GM08714 (cell line): ENCODE results near the gene FAM72D.
"Not testable (repeated sequence)": the region's sequence is repeated elsewhere in the genome, so short reads cannot be mapped to it uniquely, and the experiment has no call there.

Experiments
- H3K4me3 ChIP-seq: fragments of 200-500 bp; sonication (Bioruptor generic); 2 replicates; pipeline ENCODE4 v1.5.1; 2014; ENCODE audit warnings: mild to moderate bottlenecking, low read length, inconsistent platforms

FAM72D gene

DNA sequence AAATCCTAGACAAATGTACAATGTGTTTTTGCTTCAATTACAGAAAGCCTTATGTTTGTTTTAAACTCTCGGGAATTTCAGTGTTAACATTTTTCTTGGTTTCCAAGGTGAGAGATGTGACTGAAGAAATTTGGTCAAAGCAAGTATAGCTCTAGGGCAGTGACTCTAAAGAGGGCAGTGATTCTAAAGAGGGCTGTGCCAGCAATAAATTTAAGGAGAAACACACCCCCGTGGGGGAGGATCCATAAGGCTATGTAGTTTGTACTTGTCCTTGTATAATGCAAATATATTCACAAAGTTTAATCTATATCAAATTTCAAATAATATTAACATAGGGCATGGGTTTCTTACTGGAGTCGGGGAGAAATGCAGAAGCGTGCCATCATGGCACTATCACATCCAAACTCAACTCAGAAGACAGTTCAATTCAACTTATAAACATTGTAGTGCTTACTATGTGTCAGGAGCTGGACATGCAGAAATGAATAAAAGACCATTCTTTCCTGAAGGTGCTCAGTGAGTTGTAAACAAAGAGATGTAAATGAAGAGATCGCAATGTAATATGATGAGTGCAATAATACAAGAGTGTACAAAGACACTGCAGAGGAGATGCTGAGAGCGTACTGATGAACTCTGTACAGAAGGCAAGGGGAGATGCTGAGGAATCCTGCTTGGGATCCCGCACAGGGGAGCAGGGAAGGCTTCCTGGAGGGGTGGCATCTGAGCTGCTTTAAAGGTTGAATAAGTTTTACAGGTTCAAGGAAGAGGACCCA, 13.1 kb upstream of the FAM72D start:
- H3K4me3 ChIP-seq, result not testable (repeated sequence)

DNA sequence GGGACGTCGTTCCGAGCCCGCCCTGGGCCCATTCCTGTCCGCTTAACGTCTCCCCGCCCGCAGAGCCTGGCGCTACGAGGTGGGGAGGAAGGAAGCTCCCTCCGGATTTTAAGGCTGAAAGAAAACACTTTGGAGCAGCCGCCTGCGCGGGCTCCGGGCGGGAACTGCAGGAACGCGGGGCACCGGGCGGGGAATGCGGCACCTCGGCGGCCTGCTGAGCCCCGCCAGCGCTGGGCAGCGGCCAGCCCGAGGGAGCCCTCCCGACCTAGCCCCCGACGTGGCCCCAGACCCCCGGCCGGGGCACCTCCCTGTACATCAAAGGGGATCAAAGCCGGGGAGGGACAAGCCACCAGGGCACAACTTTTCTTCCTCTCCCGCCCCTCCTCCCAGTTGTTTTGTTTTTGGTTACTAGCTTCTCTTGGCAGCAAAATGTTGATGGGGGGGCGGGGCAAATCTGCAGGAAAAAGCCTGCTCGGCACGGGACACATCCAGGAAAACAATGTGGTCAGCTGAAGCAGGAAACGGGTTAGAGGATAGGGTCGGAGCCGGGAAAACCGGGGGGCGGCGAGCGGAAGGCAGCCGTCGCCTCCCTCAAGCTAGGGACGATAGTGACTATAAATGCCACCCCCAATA, 2.1 kb upstream of the FAM72D start:
- H3K4me3 ChIP-seq, result peak overlapping the region; percentile 55; the same call in 1 of the 2 replicates

DNA sequence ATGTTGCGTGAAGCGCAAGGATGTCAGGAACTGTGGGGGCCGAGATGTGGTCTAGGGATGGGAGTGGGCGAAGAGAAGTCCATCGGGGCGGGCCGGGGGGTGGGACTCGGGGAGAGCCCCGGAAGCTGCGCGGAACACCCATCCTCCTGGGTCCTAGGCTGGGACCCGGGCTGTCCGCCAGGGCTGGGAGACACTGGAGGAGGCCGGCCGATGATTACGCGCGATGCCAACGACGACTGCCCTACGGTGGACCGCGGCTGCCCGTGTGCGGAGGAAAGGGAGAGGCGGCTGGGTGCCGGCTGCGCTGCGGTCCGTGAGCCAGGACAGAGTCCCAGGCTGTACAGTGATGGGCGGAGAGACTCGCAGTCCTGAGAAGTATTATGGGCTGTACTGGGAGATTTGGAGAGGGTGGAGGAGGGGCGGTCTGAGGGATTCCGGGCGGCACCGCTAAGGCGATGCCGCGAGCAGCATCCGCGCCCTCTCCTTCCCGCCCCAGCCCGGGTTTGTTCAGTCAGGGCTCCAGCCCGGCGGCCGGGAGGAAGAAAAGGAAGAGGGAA, 1.0 kb upstream of the FAM72D start:
- peak overlapping the region; percentile 57; the same call in 1 of the 2 replicates for H3K4me3 ChIP-seq

DNA sequence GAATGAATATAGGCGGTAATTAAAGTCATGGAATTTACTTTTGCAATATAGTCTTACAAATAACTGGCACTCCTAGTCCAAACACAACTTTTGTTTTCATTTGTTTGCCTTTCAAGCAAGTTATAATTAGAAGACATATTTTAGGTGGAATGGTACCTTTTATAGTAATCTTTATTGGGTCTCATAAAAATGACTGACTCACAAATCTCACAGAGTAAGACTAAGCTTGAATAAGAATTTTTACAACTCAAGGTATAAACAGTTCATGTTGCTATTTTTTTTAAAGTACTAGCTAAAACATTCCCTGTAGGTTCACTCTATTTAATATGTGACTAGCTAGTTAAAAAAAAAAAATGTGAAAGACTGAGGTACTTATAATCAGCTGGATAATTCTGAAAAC, 6.0 kb downstream of the FAM72D start:
- H3K4me3 ChIP-seq, result not testable (repeated sequence)

DNA sequence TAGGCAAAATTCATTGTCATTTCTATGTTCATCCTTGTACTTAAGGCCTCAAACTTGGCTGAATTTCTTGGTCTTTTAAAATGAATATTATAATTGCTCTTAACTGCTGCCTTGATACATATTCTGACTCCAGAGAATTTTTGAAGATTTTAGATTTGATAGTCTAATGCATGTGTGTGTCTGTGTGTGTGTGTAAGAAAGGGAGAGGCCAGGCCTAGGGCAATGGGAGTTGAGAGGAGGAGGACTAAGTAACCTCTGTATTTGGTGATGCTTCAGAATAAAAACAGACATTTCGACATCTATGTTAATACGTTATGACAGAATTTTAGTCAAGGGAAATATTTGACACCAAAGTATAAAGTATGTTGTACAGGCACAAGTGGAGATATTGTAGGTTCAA, 7.5 kb downstream of the FAM72D start:
- H3K4me3 ChIP-seq, result not testable (repeated sequence)

DNA sequence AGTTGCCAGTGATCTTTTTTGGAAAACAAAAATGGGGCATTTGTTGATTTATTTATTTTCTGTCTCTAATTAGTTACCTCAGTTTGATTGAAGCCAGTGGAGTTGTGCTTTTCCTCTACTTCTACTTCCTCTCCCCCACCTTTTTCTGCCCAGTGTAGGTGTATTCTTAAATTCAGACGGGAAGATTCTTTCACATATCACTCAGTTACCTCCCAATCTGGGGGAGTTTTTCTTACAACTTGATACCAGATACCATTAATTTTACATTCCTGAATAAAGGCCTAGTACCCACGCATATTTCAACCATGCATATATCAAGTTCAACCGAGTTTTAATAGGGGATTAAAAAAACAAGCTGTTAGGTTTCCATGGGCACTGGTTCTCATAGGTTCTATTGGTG, 15.9 kb downstream of the FAM72D start:
- H3K4me3 ChIP-seq, result not testable (repeated sequence)

DNA sequence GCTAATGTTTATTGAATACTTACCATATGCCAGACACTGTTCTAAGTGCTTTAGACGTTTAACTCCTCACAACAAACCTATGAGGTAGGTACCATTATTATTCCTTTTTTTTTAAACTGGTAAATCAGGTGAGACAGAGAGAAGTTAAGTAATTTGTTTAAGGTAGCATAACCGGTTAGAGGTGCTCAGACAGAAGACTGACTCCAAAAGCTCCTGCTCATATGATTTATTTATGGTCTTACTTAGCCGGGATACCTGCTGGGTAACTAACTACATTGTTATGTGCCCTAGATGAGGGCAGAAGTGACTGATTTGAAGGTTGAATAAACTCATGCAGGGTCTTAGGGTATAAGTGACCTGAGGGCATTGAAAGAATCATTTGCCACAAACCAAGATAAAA, 16.9 kb downstream of the FAM72D start:
- H3K4me3 ChIP-seq, result not testable (repeated sequence)

DNA sequence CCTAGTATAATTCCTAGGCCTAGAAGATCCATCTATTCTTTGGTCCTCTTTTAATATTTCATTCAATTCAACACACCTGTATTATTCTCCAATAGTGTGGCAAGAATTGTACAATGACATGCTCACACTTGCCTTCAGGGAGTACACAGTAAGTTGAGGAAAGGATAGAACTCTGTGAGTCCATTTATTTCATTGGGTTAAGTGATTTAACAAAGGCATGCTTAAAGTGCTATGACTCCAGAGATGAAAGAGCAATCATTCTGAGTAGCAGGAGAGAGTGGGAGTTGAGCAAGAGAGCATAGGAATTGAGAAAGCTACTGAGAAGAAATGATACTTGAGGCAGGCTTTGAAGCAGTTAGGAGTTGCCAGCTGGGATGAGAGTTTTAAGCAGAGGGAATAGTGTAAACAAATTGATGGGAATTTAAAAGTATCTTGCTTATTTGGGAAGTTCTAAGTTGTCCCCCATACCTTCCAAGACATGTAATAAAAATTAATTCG, 18.8 kb downstream of the FAM72D start:
- H3K4me3 ChIP-seq, result not testable (repeated sequence)

DNA sequence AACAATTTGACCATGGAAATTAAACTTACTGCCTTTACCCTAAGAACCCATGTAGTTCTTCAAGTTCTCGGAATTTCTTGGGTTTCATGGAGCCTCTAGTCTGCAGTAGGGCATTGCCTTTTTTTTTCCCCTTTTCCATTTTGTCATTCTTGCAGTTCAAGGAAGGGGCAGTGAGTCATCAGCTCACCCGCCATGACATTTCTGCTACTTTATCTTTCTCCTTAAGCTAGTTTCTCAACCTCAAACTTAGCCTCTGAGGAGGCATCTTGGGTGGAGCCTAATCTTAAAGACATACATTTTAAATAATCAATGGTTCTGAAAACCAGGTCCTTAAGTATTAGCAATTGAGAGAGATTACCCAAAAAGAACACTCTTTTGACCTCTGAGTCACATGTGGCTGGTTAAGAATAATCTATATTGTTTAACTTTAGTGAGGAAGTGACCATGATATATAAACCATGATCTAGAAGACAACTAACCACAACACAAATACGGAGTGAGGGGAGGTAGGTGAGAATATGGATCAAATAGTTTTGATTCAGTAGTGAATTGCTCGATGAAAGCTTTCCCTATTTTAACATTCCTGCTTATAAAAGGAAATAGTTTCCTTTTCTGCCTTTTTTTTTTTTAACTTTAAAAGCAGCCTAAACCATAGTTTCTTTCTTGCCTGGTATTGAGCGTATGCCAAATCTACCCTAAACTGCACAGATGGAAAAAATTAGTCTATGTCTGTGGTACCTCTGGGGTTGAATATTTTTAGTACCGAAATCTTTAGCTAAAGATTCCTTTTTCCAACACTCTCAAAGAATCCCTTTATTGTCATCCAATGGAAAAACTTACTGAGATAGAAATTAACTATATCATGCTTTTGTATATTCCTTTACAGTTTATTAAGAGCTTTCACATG, 20.1 kb downstream of the FAM72D start:
- not testable (repeated sequence) for H3K4me3 ChIP-seq

DNA sequence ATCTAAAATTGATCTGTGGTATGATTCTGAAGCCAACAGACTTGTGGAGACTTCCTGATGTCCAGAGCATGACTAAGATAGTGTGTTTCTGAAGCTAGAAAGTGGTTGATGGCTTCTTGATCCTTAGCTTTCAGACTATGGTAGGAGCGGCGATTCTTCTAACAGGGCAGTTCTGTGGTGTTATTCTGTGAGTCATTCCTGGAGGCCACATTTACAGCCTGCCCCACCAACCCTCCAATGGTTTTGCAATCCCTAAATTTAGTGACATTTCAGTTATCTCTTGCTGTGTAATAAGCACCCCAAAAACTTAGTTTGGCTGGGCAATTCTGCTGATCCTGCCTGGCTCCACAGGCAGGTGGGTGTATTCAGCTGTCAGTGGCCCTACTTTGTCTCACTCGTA, 24.1 kb downstream of the FAM72D start:
- not testable (repeated sequence) for H3K4me3 ChIP-seq

DNA sequence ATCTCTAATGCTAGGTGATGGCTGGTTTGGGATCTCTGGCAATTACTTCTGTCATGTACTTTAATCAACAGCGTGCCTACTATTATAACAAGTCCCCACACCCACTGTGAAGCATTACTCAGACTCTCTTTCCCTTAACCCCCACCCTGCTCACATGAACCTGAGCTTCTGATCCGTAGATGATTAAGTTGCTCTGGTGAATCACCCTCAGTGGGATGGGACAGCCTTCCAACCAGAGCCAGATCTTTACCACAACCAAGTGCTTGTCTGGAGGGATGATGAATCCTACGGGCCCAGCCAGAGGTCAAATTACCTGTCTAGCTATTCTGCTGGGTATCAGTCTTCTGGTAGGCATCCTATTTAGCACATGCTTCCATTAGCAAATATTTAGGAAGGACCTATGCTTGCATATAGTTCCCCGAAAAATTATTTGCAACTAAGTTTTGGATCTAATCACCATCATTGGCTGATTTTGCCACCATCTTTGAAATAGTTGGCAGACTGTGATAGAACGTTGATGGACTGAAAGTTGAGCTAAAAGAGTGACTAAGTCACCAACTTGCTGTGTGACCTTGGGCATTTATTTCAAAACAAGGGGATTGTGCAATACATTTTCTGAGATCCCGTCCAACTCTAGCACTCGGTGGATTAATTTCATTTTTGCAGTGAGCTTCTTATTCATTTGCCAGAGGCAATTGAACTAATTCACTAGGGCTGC, 26.7 kb downstream of the FAM72D start:
- H3K4me3 ChIP-seq, result not testable (repeated sequence)

DNA sequence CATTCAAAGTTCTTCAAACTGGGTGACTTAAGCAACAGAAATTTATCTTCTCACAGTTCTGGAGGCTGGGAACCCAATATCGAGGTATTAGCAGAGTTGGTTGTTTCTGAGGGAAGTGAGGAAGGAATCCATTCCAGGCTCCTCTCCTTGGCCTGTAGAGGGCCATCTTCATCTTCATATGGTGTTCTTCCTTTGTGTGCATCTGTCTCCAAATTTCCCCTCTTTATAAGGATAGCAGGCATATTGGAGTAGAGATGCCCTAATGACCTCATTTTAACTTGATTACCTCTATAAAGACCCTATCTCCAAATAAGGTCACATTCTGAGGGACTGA, 27.3 kb downstream of the FAM72D start:
- H3K4me3 ChIP-seq, result not testable (repeated sequence)

DNA sequence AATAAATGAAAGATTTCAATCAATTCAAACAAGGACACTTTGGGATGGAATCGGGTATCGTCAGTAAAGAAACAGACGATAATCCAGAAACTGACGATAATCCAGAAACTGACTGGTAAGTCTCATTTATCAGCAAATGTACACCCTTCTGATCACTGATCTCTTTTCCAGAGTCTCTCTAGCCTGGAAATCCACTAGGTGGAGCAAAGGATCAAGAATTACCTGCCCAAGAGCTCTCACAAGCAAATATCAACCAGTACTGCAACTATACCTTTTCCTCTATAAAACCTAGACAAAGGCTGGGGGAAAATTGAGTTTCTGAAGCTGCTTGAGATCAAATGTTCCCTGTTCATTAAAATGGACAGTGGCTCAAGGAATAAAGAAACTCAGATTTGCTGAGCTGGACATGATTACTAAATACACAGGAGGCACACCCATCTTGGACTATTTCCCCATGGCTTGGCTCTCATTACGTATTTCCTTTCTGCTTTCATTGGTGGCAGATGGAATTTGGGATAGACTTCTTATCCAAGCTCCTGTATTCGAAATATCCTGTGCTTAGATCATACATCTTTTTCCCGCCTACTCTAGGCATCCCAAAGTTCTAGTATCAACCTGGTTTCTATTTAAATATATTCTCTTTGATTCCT, 28.3 kb downstream of the FAM72D start:
- H3K4me3 ChIP-seq, result not testable (repeated sequence)

DNA sequence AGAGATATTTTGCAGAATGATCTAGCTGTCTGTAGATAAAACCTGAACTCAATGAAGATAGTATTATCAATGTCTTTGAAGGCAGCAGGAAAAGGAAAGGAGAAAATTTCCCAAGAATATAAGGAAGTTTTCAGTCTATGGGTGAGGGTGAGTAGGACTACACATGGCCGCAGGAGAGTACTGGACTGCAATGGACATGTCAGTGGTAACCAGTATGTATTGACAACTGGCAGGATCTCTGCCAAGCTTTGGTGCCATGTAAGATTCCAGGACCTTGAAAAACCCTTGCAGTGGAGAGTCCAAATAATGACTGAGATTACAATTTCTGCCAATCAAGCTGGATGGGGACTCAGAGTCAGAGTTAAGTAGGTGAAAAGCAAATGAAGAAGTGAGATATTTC, 29.3 kb downstream of the FAM72D start:
- H3K4me3 ChIP-seq, result not testable (repeated sequence)

DNA sequence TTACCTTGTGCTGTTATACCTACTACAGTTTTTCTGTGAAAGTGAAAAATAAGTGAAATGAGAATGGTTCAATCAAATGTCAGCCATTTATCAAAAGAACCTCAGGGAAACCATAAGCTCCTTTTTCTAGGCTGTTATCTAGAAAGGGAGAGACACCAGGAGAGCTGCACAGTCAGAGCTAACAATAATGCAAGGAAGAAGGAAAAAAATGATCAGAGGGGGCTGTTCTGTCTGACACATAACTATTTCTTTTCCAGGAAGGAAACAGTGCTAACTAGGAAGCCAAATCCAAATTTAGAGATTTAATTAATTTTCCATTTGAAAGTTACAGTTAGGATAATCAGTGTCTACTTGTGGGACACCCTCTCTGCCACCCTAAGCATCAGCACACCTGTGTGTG, 31.4 kb downstream of the FAM72D start:
- H3K4me3 ChIP-seq, result not testable (repeated sequence)

DNA sequence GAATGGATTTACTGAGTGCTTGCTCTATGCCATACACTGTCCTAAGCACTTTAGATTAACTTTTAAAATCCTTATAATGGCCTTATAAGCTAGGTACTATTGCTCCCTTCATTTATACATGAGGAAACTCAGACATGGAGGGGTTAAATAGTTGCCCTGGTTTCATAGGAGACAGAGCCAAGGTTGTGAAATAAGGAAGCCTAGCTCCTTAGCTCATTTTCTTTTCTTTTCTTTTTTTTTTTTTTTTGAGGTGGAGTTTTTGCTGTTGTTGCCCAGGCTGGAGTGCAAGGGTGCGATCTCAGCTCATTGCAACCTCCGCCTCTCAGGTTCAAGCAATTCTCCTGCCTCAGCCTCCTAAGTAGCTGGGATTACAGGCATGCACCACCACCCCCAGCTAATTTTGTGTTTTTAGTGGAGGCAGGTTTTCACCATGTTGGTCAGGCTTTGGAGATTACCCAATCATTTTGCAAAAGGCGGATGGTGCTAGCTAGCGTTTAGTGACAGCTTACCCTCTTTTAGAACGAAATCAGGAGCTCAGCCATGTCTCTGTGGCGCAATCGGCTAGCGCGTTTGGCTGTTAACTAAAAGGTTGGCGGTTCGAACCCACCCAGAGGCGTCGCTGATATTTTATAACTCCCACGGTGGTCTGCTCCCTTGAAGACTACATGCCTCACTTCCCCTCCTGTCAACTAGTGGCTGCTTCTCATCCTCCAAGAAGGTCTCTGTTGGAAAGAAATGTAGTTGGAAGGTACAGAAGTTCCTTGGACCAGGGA, 33.1 kb downstream of the FAM72D start:
- not testable (repeated sequence) for H3K4me3 ChIP-seq

DNA sequence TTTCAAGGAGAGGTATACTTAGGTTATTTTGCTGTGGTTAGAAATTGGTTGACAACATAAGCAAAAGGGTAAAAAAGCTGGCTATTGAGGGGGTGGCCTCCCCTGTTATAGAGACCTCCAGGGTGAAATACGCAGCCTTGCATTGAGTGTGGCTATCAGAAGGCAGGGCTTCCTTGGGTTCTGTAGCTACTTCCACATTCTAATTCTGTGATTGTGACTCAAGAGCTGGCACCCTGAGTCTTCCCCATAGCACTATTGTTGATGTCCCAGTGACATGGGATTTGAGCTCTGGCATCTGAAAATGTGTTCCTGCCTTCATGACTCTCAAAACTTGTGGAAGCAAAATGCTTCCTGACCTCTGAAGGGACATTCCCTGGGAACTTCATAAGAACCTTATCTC, 38.7 kb downstream of the FAM72D start:
- H3K4me3 ChIP-seq, result not testable (repeated sequence)

DNA sequence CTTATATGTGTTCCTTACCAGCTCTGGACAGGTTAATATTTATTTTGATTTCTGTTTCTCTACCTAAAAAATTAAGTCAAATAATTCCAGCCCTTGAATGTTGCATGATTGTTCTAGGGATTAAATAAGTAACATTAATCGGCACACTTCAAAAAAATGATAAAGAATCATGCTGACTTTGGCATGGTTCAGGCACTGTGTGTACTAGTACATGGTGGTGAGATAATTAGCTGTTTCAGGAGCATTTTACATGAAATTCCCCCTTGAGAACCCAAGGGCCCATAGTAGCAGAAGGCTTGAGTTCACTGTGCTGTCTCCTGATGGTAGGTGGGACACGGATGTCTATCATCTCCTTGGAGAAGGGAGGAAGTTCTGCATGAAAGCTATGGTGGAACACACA, 44.8 kb downstream of the FAM72D start:
- not testable (repeated sequence) for H3K4me3 ChIP-seq

DNA sequence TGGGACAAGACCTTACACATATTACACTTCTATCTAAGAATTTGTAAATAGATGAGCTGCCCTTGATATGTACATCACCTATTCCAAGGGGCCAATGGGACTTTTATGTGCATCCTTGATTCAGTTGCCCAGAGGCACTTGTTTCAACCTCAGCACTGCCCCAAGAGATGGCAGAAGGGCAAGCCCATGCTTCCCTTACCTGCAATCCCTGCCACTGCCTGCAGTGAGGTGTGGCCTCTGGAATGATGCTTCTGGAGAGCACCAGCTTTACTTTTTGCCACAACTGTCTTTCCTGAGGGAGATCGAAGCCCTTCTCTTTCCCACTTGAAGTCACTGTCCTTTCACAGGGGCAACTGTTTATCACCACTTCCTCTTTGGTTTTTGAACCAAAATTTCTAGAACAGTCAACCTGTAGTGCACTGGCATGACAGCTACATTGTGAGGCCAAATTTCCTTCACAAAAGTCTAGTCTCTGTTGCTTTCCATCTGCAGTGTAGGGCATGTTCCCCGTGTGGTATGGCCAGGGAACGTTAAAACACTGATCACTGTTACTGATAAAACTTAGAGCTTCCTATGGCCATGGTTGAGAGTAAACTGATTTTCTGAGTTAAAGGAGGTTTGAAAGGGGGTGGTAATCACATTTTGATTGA, 48.6 kb downstream of the FAM72D start:
- not testable (repeated sequence) for H3K4me3 ChIP-seq
